Renal cortex interstitium (tissue), 11 donors: Measurements from ENCODE around the gene SORL1. TPM values are rescaled to one million over a fixed set of nuclear protein-coding genes. Genes with fewer than 3 reads are reported as not detected.

Experiments
- DNase-seq, 11 donors: peaks; one replicate each; pipeline ENCODE4 v3.0.0-alpha.2; 2013; ENCODE audit warnings: low read depth in 9 of 11, low spot score in 4 of 11; ENCODE audit errors: extremely low read depth in 1 of 11
- polyA plus RNA-seq, 3 donors: library from polyadenylated mRNA; unstranded; fragments of 120-200 nt; gene quantifications; one replicate each; pipeline ENCODE4 v1.2.1, GENCODE V29; 2013; ENCODE audit not compliant: insufficient read length in 3 of 3

The SORL1 gene
- polyA plus RNA-seq, 3 donors, result 32.2 to 40.0 (median 34.1) TPM

DNA sequence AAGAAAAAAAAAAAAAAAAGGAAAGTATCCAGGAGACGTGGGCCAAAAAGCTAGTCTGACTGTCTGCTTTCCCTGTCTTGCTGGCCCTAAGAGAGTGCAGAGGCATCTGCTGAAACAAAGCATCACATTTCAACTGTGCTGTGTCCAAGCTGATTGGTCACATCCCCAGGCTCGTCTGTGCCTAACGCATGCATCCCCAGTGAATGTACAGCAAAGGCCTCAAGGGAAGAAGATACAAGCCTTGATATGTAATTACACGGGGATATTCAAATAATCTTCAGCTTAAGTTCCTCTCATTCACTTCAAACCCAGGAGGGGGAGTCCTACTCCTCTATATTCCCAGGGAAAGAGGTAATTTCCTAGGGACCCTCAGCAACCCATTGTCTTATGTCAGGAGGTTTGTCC is 5.4 kb upstream of the SORL1 start:
- no peak for DNase-seq

GRCh38 chr11:121448011-121448410 is 4.1 kb upstream of the SORL1 start:
- no peak for DNase-seq

DNA sequence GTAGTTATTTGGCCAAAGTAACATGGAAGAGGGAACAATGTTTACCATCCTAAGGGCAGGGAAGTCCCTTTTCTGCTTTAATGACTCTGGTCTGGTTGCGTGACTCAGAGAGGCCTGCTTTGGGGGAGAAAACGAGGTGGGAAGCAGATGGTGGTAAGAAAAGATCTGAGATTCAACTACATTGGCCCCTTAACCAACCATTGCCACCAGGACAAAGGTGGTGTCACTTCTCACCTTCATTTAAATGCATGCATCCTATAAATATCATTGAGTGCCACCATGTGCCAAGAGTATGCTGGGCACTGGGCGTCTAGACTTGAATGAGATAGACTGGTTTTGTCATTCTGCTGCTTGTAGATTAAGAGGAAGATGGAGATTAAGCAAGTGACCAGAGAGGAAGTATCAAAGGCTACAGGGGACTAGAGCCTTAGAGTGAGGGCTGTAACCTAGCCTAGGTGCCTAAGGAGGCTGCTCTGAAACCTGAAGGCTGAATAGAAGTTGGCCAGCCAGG is 3.6 kb upstream of the SORL1 start:
- no peak for DNase-seq

- DNase-seq, result no peak
These were observed 3.0 kb upstream of the SORL1 start for GRCh38 chr11:121449123-121449522.

DNA sequence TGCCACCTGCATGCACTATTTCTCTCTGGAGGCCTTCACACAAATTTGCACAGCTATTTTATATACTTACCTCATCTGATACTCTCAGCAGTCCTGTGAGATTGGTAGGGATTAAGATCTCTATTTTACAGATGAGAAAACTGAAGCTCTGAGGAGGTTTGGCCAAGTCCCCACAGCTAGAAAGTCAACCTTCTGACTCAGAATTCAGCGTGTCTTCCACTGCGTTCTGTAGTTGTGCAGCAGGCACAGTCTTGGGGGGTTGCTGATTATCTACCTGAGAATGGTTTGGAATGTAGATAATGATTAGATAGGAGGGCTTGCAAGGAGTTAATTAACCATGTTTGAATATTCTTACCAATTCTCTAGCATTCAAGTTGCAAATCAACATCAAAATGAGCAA is 2.5 kb upstream of the SORL1 start:
- DNase-seq, result no peak

DNA sequence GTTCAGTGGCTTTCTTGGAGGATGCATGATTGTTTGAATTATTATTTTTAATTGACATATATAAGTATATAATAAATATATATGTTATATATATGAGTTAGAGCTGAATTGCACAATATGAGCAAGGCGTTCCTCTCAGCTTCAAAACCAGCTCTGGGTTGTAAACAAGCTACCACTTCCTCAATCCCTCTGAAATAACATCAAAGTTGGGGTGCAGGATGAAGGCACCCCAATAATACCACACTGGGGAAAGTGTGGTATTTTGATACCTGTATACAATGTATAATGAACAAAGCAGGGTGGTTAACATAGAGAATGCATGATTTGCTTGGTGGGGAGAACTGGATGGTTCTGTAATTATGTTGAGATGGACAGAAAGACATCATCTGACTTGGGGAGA is 1.7 kb upstream of the SORL1 start:
- DNase-seq, result no peak

- no peak for DNase-seq
These were observed 732 bp upstream of the SORL1 start for GRCh38 chr11:121451178-121451985.

- no peak for DNase-seq
These were observed 566 bp downstream of the SORL1 start, which contains the start of gene SORL1-AS1 for GRCh38 chr11:121452609-121453150. Gene SORL1-AS1 (minus strand): TSS chr11:121452967.

GRCh38 chr11:121453589-121454299 is 1.6 kb downstream of the SORL1 start:
- DNase-seq, result no peak

DNA sequence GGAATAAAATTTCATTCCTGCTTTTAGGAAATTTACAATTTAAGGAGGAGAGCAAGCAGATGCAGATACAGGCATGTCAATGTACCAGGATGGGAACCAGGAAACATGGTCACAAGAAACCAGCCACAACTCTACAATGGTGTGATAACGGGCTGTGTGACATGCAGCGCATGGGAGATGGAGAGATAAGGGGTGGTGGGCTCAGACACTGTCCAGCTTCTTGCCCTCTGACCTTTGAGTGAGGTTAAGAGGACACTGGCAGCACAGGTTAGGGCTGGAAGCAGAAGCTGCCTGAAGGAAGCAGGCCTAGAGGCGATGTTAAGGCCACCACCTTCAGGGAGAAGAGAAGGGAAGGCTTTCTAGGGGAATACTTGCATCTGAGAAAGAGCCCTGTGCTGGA is 3.0 kb downstream of the SORL1 start:
- DNase-seq, result no peak

DNA sequence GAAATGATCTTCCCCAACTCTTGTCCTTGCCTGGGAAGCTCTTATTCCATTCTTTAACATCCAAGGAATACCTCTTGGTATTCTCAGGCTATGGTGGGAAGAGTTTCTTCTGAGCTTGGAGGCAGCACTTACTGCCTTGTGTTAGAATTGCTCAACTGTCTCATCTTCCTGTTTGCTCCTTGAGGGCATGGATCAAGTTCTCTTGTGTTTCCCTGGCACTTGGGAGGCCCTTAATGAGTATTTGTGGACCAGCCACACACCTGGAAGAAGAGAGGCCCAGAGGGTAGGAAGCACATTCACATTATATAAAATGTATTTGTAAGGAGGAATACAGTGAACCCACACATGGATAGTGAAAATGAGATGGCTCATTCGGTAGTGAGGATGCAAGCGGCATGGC is 4.0 kb downstream of the SORL1 start:
- DNase-seq, result no peak

- DNase-seq, result no peak
These were observed 4.8 kb downstream of the SORL1 start for GRCh38 chr11:121456816-121457431.

DNA sequence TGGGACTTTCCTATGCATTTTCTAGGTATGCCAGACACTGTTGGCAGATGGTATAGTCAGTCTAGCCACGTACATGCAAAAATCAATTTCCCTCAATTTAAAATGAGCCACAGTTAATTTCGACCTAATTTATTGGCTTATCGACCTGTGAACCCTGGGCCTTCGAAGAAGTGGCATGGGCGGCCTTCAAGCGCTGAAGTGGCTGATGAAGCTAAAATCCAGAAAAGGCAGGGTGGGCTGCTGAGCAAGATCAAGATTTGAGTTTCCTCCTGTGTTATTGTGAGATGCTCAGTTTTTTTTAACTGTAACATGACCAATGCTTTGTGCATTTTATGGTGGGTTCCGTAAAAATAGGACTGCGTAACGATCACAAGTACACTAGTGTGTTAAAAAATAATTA is 6.4 kb downstream of the SORL1 start:
- no peak for DNase-seq

DNA sequence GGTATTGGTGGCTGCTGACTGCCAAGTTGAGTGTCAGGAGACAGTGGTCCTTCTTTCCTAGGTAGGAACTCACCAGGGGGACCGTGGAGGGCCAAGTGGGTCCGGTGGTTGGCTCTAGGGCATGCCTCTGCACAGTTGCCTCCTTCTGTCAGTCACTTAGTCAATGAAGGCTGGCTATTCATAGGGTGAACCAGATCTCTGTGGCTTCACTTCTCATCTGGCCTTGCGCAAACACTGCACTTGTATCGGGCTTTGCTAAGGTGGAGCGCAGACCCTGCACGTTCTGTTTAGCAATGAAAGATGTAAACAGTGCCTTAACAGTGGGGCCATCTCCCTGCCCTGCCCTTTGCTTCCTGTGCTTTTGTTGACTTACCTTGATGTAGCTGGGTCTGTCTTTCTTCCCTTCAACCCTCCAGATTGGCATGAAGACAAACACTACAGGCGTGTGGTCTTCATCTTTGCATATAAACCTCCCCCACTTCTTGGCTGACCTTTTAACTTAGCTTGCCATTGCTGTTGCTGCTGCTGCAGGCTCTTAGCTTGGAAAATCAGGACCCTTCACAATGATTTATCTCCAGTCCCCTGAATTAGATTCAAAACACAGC is 7.4 kb downstream of the SORL1 start:
- no peak for DNase-seq

- no peak for DNase-seq
These were observed 8.9 kb downstream of the SORL1 start for GRCh38 chr11:121460941-121461514.

- no peak for DNase-seq
These were observed 9.7 kb downstream of the SORL1 start for GRCh38 chr11:121461843-121462242.

DNA sequence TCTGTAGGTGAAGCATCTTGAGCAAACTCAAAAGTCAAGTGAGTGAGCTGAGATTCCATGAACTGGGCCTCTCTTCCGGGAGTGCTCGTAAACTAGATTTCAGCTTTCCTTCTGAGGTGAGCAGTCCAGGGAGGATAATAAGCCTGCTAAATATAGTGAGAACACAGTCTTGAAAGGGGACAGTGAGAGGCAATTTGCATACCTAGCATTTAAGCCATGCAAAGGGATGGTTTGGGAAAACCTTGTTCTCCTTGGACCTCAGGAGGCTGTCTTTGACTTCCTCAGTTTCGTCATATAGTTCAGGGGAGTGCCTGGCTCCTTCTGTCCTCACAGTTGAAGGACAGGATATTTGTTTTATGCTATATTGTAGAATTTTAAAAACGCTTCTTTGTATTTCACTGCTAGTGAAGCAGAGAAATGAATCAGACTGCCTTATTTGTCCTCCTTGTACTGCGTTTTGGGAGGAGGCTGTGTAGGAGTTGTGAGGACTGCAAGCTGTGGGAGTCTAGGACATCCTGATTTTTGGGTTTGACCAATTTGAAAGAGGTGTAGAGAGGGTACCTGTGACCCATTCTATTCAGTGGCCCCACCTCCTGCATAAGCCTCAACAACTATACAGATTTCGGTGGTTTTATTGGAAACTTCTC is 11.7 kb downstream of the SORL1 start:
- DNase-seq, result no peak

DNA sequence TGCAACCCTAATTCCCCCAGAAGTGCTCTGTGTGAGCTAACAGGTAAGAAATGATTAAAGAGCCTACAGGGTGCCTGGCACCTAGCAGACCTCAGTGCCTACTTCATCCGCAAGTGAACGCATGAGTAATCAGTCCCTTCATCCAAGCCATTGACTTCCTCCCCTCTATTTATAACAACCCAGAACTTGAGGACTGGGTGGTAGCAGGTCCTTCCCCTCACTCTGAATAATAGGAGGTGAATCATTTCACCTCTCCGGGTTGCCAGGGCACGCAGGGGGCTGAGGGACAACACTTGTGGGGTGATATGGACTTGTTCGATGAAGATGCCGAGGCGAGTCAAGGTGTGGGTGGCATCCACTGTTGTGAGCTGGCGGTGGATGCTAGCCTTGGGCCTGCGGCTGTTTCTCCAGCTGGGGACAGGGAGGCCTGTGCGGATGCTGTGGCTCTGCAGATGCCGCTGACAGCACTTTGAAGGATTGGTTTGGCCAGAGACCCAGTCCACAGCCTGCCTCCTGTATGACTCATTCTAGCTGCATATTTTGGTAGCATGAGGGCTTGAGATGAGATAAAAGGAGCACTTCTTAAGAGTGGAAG is 12.3 kb downstream of the SORL1 start:
- no peak for DNase-seq
